Daoy (cell line): Measurements from ENCODE around the gene HOXD11. TPM values are rescaled to one million over a fixed set of nuclear protein-coding genes. Genes with fewer than 3 reads are reported as not detected.

Source experiments
- total RNA-seq: library from RNA; depleted of rRNA; stranded (reverse); fragments of >200 nt; shearing (Covaris generic); gene quantifications from 2 replicates; pipeline ENCODE4 v1.2.3, GENCODE V29; 2014; rRNA removed

The HOXD11 gene
- total RNA-seq, 1 experiment from 2014 or later: 13.4 TPM

Other genes with a start within 250 kb of the HOXD11 start
- gene LNPK, start 105.0 kb upstream of the HOXD11 start, total RNA-seq: 19.7 and 29.4 TPM in 2 replicates
- not detected in 2 replicates for gene EVX2, start 23.3 kb upstream of the HOXD11 start, total RNA-seq
- 20.7 and 21.5 TPM in 2 replicates for gene HOXD13, start 14.6 kb upstream of the HOXD11 start, total RNA-seq
- gene HOXD12, start 7.5 kb upstream of the HOXD11 start, total RNA-seq: 0.46 TPM in 1 of 2 replicates, not detected in the other
- 14.8 and 18.6 TPM in 2 replicates for gene HOXD10, start 9.5 kb downstream of the HOXD11 start, total RNA-seq
- gene HOXD9, start 15.4 kb downstream of the HOXD11 start, total RNA-seq: 2.5 and 3.1 TPM in 2 replicates
- 9.7 and 9.9 TPM in 2 replicates for gene HOXD8, start 22.4 kb downstream of the HOXD11 start, total RNA-seq
- gene HOXD4, start 44.3 kb downstream of the HOXD11 start, total RNA-seq: 1.5 and 2.5 TPM in 2 replicates
- gene HOXD3, start 50.0 kb downstream of the HOXD11 start, total RNA-seq: 5.0 and 10.9 TPM in 2 replicates
- gene HOXD1, start 81.4 kb downstream of the HOXD11 start, total RNA-seq: 1.3 and 3.0 TPM in 2 replicates
- gene MTX2, start 162.2 kb downstream of the HOXD11 start, total RNA-seq: 37.1 and 53.4 TPM in 2 replicates